HCT116 (cell line): ENCODE results near the gene CD164L2. TPM values are rescaled to one million over a fixed set of nuclear protein-coding genes. Genes with fewer than 3 reads are reported as not detected.
"Not testable (repeated sequence)": the region's sequence is repeated elsewhere in the genome, so short reads cannot be mapped to it uniquely, and the experiment has no call there.

Experiments used
- ATAC-seq: fragments of 200-7000 bp; cut with Tn5 transposase; 2 replicates; pipeline ENCODE4 v1.9.1; 2020; ENCODE audit warnings: mild to moderate bottlenecking, moderate library complexity
- Bru-seq: library from RNA; stranded (reverse); fragments of 400-500 nt; gene quantifications from one replicate; lab custom pipeline; 2021; lab: Mats Ljungman, UMichigan
- BruChase-seq, 2 experiments: library from RNA; stranded (reverse); fragments of 400-500 nt; gene quantifications; one replicate each; lab custom pipeline; 2021; lab: Mats Ljungman, UMichigan
- BruUV-seq: library from RNA; stranded (reverse); fragments of 400-500 nt; replicated peaks from 2 replicates; lab custom pipeline; 2021; lab: Mats Ljungman, UMichigan
- CTCF ChIA-PET: fragments of 300-600 bp; sonication (Branson Sonifier 250); formaldehyde crosslinking; loops from one replicate; lab custom pipeline; 2021; ENCODE audit warnings: antibody characterized with exemption; lab: Charles Lee
- POLR2A ChIA-PET: fragments of 300-600, 350-600 bp; sonication (Branson Sonifier 250); formaldehyde crosslinking; loops from one replicate; lab custom pipeline; 2021; ENCODE audit warnings: antibody characterized with exemption; lab: Charles Lee
- RAD21 ChIA-PET, 2 experiments: fragments of 300-600 bp; sonication (Branson Sonifier 250); formaldehyde crosslinking; loops; one replicate each; lab custom pipeline; 2023; ENCODE audit warnings: low total read pairs in 2 of 2; ENCODE audit not compliant: uncharacterized antibody in 2 of 2, unreplicated experiment in 2 of 2, low non-redundant PET in 1 of 2; lab: Charles Lee
- DNase-seq: peaks from one replicate; pipeline ENCODE4 v3.0.0-alpha.2; 2010; ENCODE audit warnings: low read depth, low spot score
- H2AFZ ChIP-seq: fragments of 200-600 bp; shearing (Covaris generic), sonication (generic); 2 replicates; pipeline ENCODE4 v1.6.1; 2017; ENCODE audit warnings: low read depth, mixed run types, mixed read lengths, antibody characterized with exemption, low read length; ENCODE audit not compliant: poor library complexity, severe bottlenecking
- H3K27ac ChIP-seq: 2 replicates; pipeline ENCODE4 v1.5.1; 2012; ENCODE audit warnings: low read depth, low read length
- H3K27me3 ChIP-seq: fragments of 200-600 bp; sonication (generic); 2 replicates; pipeline ENCODE4 v1.6.1; 2016; ENCODE audit warnings: mixed run types, low read length, mixed read lengths; ENCODE audit not compliant: insufficient read depth
- H3K36me3 ChIP-seq, 2 experiments: fragments of 200-500 bp in 1 of 2; fragments of 200-600 bp in 1 of 2; sonication (Bioruptor generic) in 1 of 2; sonication (generic) in 1 of 2; 2 replicates each; pipeline versions ENCODE4 v1.5.1 to v1.6.1; 2014 to 2016; ENCODE audit warnings: low read length in 2 of 2, inconsistent platforms in 1 of 2, mixed read lengths in 1 of 2, mixed run types in 1 of 2; ENCODE audit not compliant: insufficient read depth in 2 of 2, control insufficient read depth in 1 of 2
- H3K4me1 ChIP-seq, 2 experiments: fragments of 200-600 bp in 1 of 2; sonication (generic) in 1 of 2; 2 replicates each; pipeline versions ENCODE4 v1.5.1 to v1.6.1; 2012 to 2017; ENCODE audit warnings: low read length in 2 of 2, inconsistent platforms in 1 of 2, mild to moderate bottlenecking in 1 of 2, mixed read lengths in 1 of 2, mixed run types in 1 of 2, moderate library complexity in 1 of 2; ENCODE audit not compliant: insufficient read depth in 2 of 2, control insufficient read depth in 1 of 2
- H3K4me2 ChIP-seq: fragments of 200-600 bp; sonication (generic); 2 replicates; pipeline ENCODE4 v1.6.1; 2017; ENCODE audit warnings: mixed run types, low read length, mixed read lengths
- H3K4me3 ChIP-seq, 2 experiments: fragments of 200-600 bp in 1 of 2; sonication (generic) in 1 of 2; replicated peaks in 1 of 2; 2 replicates each; pipeline ENCODE4 v1.5.1; 2011 to 2016; ENCODE audit warnings: low read length in 2 of 2, control low read depth in 1 of 2, low read depth in 1 of 2, mild to moderate bottlenecking in 1 of 2, mixed read lengths in 1 of 2, mixed run types in 1 of 2
- H3K79me2 ChIP-seq: fragments of 200-600 bp; sonication (generic); 2 replicates; pipeline ENCODE4 v1.6.1; 2017; ENCODE audit warnings: mild to moderate bottlenecking, mixed run types, low read length, moderate library complexity, mixed read lengths; ENCODE audit not compliant: insufficient read depth
- H3K9ac ChIP-seq: fragments of 200-600 bp; sonication (generic); 2 replicates; pipeline ENCODE4 v1.6.1; 2016; ENCODE audit warnings: low read length, mixed read lengths
- H3K9me2 ChIP-seq: fragments of 200-600 bp; sonication (generic), shearing (Covaris generic); 2 replicates; pipeline ENCODE4 v1.6.1; 2017; ENCODE audit warnings: mixed run types, mild to moderate bottlenecking, moderate library complexity; ENCODE audit not compliant: insufficient read depth
- H3K9me3 ChIP-seq, 2 experiments: fragments of 200-500 bp in 1 of 2; fragments of 200-600 bp in 1 of 2; sonication (Bioruptor generic) in 1 of 2; sonication (generic) in 1 of 2; 2 replicates each; pipeline ENCODE4 v1.6.1; 2014 to 2017; ENCODE audit warnings: low read length in 2 of 2, mixed read lengths in 2 of 2, inconsistent platforms in 1 of 2, low read depth in 1 of 2, mild to moderate bottlenecking in 1 of 2, mixed run types in 1 of 2, moderate library complexity in 1 of 2; ENCODE audit not compliant: control insufficient read depth in 1 of 2, insufficient read depth in 1 of 2
- H4K20me1 ChIP-seq: fragments of 200-600 bp; sonication (generic), shearing (Covaris generic); 2 replicates; pipeline ENCODE4 v1.6.1; 2017; ENCODE audit warnings: mixed run types, mild to moderate bottlenecking, moderate library complexity; ENCODE audit not compliant: insufficient read depth
- EZH2 ChIP-seq: fragments of 200-600 bp; sonication (generic); IDR thresholded peaks from 2 replicates; pipeline ENCODE4 v1.6.1; 2017; ENCODE audit warnings: antibody characterized with exemption, mixed run types
- POLR2AphosphoS5 ChIP-seq: IDR thresholded peaks from 2 replicates; pipeline ENCODE4 v1.6.1; 2011; ENCODE audit warnings: mild to moderate bottlenecking, low read depth, low read length, moderate library complexity
- REST ChIP-seq: IDR thresholded peaks from 2 replicates; pipeline ENCODE4 v1.6.1; 2012; ENCODE audit warnings: low read depth
- YY1 ChIP-seq: IDR thresholded peaks from 2 replicates; pipeline ENCODE4 v1.6.1; 2011; ENCODE audit warnings: low read length, low read depth, moderate library complexity, mild to moderate bottlenecking; ENCODE audit not compliant: insufficient replicate concordance; ENCODE audit errors: extremely low read depth
- ZFX ChIP-seq: fragments of 450-650 bp; IDR thresholded peaks from 2 replicates; pipeline ENCODE4 v1.6.1; 2017
- intact Hi-C: fragments of 100-400 bp; cut with micrococcal nuclease; formaldehyde crosslinking; loops from 2 replicates; pipeline ENCODE4 v1.10.0; 2022
- long read RNA-seq: library from polyadenylated mRNA; unstranded; transcript quantifications from one replicate; pipeline ENCODE4 v2.0.0, GENCODE V29; 2021; ENCODE audit not compliant: unreplicated experiment
- polyA plus RNA-seq: library from polyadenylated mRNA; unstranded; fragments of >200 nt; gene quantifications from 2 replicates; pipeline ENCODE4 v1.2.1, GENCODE V29; 2012; ENCODE audit warnings: missing spikeins
- total RNA-seq: library from RNA; stranded (reverse); gene quantifications from one replicate; pipeline ENCODE4 v1.2.1, GENCODE V29; 2021; ENCODE audit not compliant: unreplicated experiment

The CD164L2 gene
- total RNA-seq (11.6 TPM), Bru-seq, nascent RNA (percentile 44 among the genes with signal in this experiment), BruChase-seq, experiment 1, labeled RNA remaining after a 6-hour chase (percentile 33 among the genes with signal in this experiment), BruChase-seq, experiment 2, labeled RNA remaining after a 2-hour chase (percentile 53 among the genes with signal in this experiment)
- 10.4 and 13.0 TPM in 2 replicates for polyA plus RNA-seq
- long read RNA-seq, partial matches to known transcripts, result 1 of 11 reads
- long read RNA-seq, other reads (novel, unspliced or antisense), result 3 of 11 reads

GRCh38 chr1:27383039-27383605 is at the start of gene CD164L2:
Gene CD164L2, minus strand, starts transcription at chr1:27383333. Its CDS starts 94 bp downstream, at chr1:27383239.
- no peaks in the 10 kb centered on the region for H4K20me1 ChIP-seq
- no TSS peak for BruUV-seq
- RAD21 ChIA-PET, result interaction anchor here in 1 of 2 experiments (1.1 kb wide), 1 partner anchor 8 kb away, joined by 4 read pairs; no protein-coding TSS in a partner anchor
- H3K36me3 ChIP-seq, result no peaks in the 10 kb centered on the region
- H3K79me2 ChIP-seq, result no peaks in the 10 kb centered on the region
- H3K4me2 ChIP-seq, result peak within 1 kb of the TSS; percentile 98
- no peaks in the 10 kb centered on the region for H3K9me2 ChIP-seq
- ATAC-seq, result peak; percentile 95
- CTCF ChIA-PET, result interaction anchor here (1.0 to 3.4 kb wide), 4 partner anchors 8 to 16 kb away, joined by 3 to 10 read pairs (median 5); partner anchors contain the start of gene MAP3K6
- intact Hi-C loops, result no loop called here
- peak; percentile 30; the same call in 1 of the 2 replicates for TF ChIP-seq ZFX
- TF ChIP-seq YY1, result no peak
- no peak for TF ChIP-seq EZH2
- peak; percentile 80 for TF ChIP-seq POLR2AphosphoS5
- no peak for TF ChIP-seq REST
- TF ChIP-seq, all 23 proteins: peak for 2
- peaks cover 11 to 60% of the 10 kb centered on the region in 2 experiments for H3K4me1 ChIP-seq
- H2AFZ ChIP-seq, result no peak within 1 kb of the TSS
- no peaks in the 10 kb centered on the region for H3K9me3 ChIP-seq
- H3K27ac ChIP-seq, result peak within 1 kb of the TSS; percentile 56; the same call in 1 of the 2 replicates
- H3K27me3 ChIP-seq, result no peaks in the 10 kb centered on the region
- DNase-seq, result no peak
- peak within 1 kb of the TSS; percentile 69 for H3K9ac ChIP-seq
- POLR2A ChIA-PET, result interaction anchor here (0.9 to 3.9 kb wide), 5 partner anchors 8 to 83 kb away, joined by 3 to 26 read pairs (median 6); partner anchors contain the start of gene MAP3K6
- H3K4me3 ChIP-seq, result peak within 1 kb of the TSS; percentile 60 to 67

- H3K4me2 ChIP-seq, ATAC-seq, CTCF ChIA-PET, intact Hi-C loops, H3K9me2 ChIP-seq, BruUV-seq, H2AFZ ChIP-seq, DNase-seq, H3K9me3 ChIP-seq, H3K4me3 ChIP-seq, H3K9ac ChIP-seq, H3K27me3 ChIP-seq, RAD21 ChIA-PET, POLR2A ChIA-PET, H3K36me3 ChIP-seq, H3K27ac ChIP-seq: not testable (repeated sequence)
- H3K4me1 ChIP-seq, result peaks cover 8 to 20% of the 10 kb centered on the region in 2 experiments
- H4K20me1 ChIP-seq, result peaks cover 16% of the 10 kb centered on the region; the same call in 1 of the 2 replicates
- peaks cover 82% of the 10 kb centered on the region for H3K79me2 ChIP-seq
These were observed 49.6 kb upstream of the CD164L2 start for GRCh38 chr1:27432725-27433124.
